NCI-H2171 treated with DMSO at 0.1 percent for 48 hours (cell line): ENCODE data around the gene ZNF8.
A peak's percentile ranks its signal among the peaks of the same experiment; 100 is the strongest.
"Not testable (repeated sequence)": the region's sequence is repeated elsewhere in the genome, so short reads cannot be mapped to it uniquely, and the experiment has no call there.

Source experiments
- DNase-seq: peaks from one replicate; lab custom pipeline; 2025; lab: John Stamatoyannopoulos, UW

Gene ZNF8

DNA sequence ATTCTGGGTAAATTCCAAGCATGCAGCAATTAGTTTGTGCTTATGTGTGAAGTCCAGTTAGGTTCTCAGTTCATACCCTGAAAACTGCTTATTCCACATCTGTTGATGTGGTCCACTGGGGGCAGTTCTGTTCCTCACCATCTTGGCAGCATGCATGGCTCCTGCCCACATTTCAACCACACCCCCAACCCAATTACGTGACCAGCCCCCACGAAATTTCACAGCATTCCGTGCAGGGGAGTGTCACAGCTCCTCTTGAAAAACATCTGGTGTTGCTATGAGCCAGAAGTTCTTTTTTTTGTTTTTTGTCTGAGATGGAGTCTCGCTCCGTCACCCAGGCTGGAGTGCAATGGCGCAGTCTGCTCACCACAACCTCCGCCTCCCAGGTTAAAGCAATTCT lies 17.3 kb downstream of the ZNF8 start:
- no peak for DNase-seq

DNA sequence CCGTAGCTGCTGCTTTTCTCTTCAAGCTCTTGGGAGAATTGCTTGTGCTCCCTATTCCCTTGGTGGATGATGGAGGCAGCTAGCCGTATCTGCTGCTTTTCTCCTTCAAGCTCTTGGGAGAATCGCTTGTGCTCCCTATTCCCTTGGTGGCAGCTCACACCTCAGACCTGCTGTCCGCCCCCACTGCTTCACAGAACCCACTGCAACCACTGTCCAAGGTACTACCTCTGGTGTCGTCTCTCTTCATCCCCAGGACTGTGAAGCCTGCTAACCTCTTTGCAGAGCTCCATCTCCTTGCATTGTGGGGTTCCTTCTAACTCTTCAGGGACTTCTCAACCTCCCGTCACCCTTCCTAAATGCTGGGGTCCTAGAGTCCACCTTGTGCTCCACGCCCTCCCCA lies 21.9 kb downstream of the ZNF8 start:
- DNase-seq: no peak

DNA sequence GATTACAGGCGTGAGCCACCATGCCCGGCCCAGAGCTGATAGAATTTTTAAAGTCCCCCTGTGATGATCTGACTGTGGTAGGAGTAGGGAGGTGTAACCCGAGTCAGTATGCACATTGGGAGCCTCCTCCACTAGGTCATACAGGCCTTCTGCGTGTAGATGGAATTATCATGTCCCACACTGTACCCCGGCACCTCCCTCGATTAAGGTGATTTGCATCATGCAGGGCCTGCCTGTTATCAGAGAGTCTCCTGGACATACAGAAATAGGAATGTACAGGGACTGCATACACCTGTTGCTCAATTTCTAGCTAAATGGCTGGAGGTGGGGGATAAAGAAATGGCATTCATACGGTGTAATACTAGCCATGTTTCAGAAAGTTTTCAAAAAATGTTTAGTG lies 25.5 kb downstream of the ZNF8 start:
- no peak for DNase-seq

DNA sequence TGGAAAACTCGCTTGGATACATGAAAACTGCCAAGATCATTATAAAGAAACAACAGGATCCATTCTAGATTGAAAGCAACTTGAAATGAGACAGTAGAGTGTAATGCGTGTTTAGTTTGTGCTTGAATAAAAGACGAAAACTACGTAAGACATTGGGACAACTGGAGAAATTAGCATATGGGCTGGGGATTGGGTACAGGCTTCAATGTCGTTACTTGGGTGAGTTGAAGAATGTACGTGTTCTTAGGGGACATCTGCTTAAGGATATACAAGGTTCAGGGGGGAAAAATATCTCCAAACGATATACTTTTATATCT lies 26.0 kb downstream of the ZNF8 start:
- no peak for DNase-seq

DNA sequence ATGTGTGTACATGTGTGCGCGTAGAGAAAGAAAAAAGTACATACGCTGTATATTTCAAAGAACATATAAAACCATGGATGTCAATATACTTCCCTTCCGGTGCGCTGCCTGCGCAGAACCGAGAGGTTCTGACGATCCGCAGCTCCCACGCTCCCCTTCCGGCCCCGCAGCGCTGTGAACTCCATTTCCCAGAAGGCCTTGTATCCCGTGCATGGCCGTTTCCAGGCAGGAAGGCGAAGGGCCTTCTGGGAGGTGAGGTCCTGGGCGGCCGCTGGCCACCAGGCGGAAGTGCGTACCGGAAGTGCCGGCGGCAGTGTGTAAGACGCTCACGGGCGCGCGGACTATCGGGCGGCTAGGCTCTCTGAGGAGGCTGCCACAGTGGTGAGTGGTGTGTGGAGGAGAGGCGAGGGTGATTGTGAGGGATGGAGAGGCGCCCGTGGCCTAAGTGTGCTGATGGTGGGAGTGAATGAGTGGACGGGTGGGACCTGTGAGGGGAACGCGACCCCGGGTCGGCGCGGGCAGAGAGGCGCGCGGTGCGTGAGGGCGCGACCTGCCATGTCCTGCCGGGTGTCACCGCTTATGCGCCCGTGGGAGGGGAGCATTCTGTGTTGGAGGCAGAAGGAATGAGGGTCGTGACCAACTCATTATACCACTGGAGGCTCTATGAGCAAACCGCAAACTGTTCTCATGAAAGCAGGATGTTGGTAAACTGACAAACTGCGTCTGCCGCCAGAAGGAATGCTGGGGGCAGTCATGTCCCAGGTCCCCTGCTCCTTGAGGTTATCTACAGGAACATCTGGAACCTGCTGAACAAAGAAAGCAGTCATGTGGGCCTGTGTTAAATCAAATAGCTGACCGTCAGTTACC lies 26.5 kb downstream of the ZNF8 start, which contains the start of gene ERVK3-1:
Gene ERVK3-1, plus strand, starts transcription at position 313 of the 867 bp plus-strand sequence. CDS start 6,792 bp downstream, outside the sequence.
- DNase-seq: peak; percentile 98

DNA sequence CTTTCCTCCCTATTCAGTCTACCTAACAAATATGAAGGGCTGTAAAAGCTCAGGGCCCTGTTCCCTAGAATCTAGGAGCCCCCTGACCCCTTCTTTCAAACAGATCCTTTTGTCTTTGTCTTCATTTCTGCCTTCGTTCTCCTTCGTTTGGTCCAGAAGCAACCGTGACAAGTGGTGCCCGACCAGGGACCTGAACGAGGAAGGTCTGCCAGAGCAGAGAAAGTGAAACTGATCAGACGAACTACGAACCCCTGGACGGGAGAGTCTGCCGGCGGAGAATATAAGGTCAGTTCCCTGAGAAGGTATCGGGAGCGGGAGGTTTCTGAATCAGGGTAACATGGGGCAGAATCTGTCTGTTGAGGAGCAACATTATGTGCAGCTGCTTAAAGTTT lies 27.2 kb downstream of the ZNF8 start:
- DNase-seq: no peak

DNA sequence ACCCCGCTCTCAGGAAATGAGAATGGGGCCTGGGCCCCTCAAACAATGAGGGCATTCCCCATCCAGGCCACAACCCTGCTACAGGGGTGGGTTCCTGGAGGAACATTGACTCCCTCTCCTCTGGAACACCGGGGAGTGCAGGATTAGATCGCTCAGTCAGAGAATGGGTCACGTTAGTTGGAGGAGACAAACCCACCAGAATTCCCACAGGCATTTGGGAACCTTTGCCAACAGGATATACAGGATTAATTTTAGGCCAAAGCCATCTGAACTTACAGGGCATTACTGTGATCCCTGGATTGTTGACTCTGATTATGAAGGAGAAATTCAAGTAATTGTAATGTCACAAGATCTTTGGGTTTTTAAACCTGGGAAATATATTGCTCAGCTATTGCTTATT lies 29.0 kb downstream of the ZNF8 start:
- no peak for DNase-seq

DNA sequence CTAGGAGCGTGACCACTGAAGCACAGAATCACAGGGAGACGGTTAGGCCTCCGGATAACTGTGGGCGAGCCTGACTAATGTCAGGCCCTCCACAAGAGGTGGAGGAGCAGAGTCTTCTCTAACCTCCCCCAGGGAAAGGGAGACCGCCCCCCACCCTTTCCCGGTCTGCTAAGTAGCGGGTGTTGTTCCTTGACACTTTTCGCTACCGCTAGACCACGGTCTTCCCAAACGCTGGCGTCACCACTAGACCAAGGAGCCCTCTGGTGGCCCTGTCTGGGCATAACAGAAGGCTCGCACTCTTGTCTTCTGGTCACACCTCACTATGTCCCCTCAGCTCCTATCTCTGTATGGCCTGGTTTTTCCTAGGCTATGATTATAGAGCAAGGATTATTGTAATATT lies 31.9 kb downstream of the ZNF8 start:
- not testable (repeated sequence) for DNase-seq

DNA sequence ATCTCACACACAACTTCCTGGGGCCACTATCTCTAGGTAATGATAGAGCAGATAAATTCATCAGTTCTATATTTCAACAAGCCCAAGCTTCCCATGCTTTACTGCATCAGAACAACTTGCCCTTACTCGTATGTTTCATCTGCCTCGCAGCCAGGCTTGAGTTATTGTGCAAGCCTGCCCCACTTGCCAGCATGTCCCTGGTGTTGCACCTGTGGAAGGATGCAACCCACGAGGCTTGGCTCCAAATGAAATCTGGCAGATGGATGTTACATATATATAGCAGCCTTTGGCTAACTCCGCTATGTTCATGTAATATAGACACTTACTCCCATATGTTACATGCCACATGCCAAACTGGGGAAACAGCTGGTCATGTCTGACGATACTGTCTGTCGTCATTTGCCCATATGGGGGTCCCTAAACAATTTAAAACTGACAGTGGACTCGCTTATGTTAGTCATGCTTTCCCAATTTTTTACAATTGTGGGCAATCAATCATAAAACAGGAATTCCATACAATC lies 32.6 kb downstream of the ZNF8 start:
- peak; percentile 7 for DNase-seq

DNA sequence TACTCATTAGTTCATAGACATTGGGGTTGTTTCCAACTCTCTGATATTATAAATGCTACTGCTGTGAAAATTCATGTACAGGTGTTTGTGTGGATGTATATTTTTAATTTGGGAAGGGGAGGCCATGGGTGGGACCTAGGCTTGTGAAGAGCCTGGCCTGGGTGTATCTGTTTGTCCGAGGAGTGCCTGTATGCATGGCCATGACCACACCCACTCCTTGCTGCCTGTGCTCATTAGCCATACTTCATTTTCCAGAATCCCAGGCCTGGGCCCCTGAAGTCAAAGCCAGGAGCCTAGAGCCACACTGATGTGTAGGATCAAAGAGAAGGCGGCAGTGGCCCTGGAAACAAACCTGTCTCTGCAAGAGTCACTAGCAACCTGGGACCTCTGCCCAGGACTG lies 36.8 kb downstream of the ZNF8 start:
- DNase-seq: no peak

DNA sequence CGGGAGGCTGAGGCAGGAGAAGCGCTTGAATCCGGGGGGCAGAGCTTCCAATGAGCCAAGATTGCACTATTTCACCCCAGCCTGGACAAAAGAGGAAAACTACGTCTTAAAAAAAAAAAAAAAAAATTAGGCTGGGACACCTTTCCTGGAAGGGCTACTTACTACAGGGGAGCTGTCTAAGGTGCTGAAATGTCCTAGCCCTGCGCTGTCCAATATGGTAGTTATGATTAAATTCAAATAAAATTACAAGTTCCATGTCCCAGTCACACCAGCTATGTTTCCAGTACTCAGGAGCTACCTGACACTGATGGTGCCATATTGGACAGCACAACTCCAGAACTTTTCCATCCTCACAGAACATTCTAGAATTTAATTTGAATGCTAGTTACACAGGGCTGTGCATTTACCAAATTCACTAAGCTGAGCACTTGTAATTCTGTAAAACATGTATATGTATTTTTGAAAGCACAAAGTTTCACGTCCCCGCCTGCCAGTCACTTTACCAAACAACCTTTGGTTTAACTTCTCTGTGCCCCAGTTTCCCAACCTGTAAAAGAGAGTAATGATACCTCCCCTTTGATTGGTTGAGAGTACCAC lies 38.8 kb downstream of the ZNF8 start:
- DNase-seq: no peak

DNA sequence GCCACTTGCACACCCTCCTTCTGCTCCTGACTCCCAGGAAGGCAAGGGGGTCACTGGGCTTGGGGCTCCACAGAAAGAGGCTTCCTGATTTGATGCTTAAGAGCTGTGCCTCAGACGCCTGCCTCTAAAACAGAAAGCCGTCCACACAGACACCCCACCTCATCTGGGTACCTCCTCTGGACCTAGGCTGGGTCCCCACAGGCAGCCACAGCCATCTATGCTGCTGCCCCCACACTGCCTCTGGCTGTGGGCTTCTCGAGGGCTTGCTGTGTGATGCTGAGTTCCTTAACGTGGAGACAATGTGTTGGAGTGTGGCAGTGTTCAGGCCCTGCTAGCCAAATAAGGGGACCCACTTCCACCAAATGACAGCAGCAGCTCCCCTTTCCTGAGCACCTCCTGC lies 39.5 kb downstream of the ZNF8 start:
- DNase-seq: no peak

DNA sequence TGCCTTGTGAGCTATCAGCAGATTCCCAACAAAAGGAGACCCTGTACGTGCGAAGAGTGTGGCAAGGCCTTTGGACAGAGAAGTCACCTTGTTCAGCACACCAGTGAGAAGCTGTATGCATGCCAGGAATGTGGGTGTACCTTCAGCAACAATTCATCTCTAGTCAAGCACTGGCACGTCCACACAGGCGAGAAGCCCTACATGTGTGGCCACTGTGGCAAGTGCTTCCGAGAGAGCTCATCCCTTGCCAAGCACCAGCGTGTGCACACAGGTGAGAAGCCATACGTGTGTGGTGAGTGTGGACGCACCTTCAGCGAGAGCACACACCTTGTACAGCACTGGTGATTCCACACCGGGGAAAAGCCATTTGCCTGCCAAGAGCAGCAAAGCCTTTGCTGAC lies 40.5 kb downstream of the ZNF8 start:
- DNase-seq: no peak

DNA sequence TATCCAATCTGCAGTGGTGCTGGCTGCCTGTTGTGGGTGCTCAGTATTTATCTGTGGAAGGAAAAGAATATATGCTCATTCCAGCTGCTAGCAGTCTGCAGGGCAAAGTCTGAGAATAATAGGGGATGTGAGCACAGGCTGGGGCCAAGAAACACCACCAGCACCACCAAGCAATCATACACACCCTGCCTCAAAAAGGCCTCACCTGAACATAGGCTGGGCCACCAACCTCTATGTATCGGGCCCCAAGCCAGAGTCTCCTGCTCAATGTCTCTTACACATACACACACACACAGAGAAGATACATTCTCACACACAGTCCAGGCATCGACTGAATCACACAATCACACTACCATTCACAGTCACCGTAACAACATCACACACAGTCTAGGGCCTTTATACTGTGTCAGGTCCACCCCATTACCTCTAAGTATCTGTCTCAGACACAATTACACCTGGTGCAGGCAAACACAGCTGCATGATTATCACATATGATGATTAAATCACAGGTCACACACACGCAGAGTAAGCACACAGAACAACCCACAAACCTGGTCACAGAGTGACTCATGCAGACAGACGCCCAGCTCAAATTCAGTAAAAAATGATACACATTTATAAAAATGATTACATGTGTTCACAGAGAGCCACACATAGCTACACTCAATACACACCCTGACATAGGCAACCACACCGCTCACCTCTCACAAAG lies 46.7 kb downstream of the ZNF8 start:
- no peak for DNase-seq

DNA sequence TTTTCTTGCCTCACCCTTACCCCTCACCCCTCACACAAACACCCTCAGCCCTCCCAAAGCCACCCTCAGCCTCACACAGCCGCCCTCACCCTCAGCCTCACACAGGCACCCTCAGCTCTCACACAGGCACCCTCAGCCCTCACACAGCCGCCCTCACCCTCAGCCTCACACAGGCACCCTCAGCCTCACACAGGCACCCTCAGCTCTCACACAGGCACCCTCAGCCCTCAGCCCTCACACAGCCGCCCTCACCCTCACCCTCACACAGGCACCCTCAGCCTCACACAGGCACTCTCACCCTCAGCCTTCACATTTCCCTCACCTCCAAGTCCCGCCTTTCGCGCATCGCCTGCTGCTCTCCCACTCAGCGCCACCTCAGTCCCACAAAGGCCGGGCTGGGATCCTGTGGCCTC lies 47.8 kb downstream of the ZNF8 start:
- no peak for DNase-seq

DNA sequence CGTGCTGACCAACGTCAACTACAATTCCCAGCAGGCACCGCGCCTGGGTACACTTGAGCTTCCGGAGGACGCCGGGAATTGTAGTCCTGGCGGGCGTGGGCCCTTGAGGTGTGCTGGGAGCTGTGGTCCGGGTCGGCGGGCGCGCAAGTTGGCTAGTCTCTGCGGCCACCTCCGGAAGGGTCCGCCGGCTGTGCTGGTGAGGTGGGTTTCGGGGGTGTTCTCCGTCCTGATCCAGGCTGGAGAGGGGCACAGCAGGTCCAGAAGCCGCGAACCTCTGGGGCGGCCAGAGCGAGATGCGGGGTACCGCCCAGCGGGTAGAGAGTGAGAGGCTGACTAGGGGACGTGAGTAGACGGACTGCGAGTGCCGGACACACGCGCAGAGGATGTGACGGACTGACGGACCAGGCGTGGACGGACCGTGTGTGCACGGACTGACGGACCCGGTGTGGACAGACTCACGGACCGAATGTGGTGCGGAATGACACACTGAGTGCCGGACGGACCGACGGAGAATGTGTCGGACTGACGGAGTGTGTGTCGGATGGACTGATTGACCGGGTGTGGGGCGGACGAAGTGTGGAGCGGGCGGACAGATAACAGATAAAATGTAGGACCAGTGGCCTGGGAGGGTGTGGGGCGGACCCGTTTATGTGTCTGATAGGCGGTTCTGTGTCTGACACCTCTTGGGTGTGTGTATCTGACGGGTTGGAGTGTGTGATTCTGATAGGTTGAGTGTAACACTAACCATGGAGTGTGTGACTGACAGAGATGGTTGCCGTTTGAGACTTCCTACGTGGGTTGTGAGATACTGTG lies 48.4 kb downstream of the ZNF8 start, which contains the start of gene ZSCAN22:
Gene ZSCAN22, plus strand, starts transcription at position 81 of the 813 bp plus-strand sequence. CDS start 7,809 bp downstream, outside the sequence.
- DNase-seq: peak; percentile 92

DNA sequence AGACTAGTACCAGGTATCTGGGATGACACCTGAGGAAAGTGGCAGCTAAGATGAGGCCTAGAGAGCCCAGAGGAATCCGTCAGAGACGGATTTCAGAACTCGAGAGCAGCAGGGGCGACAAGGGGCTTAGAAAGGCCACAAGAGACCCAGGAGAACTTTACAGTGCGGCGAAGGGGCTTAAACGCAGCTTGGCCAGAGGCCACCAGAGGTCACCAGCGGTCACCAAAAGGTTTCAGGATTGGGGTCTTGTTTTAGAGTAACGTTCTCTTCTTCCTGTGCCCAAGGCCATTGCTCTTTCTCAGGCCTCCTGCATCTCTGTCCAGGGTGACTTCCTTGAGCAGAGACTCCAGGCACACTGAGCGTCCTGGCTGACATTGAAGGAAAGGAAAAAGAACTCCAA lies 50.2 kb downstream of the ZNF8 start:
- peak; percentile 17 for DNase-seq

DNA sequence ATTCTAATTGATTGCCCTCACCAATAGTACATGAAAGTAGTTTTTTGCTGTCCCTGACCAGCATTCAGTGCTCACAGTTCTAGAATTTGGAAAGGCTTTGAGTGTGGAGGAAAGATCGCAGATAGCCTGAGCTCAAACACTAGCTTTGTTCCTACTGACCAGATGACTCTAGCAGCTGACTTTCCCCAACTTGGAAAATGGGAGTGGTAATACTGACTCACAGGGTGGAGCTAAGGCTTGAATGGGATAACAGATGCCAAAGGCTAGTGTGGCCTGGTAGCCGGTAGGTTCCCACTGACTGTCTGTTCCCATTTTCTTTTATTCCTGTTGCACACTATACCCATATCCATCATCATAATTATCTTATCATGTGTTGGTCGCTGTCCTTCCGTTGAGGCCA lies 51.7 kb downstream of the ZNF8 start:
- no peak for DNase-seq

DNA sequence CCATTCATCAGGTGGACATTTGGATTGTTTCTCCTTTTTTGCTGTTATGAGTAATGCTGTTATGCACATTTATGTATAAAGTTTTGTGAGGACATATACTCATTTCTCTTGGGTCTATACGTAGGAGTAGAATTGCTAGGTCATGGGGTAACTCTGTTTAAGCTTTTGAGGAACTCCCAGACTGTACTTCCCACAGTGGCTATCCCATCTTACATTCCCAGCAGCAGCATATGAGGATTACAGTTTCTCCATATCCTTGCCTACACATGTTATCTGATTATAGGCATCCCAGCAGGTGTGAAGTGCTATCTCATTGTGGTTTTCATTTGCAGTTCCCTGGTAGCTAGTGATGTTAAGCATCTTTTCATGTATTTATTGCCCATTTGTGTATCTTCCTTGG lies 53.9 kb downstream of the ZNF8 start:
- no peak for DNase-seq

DNA sequence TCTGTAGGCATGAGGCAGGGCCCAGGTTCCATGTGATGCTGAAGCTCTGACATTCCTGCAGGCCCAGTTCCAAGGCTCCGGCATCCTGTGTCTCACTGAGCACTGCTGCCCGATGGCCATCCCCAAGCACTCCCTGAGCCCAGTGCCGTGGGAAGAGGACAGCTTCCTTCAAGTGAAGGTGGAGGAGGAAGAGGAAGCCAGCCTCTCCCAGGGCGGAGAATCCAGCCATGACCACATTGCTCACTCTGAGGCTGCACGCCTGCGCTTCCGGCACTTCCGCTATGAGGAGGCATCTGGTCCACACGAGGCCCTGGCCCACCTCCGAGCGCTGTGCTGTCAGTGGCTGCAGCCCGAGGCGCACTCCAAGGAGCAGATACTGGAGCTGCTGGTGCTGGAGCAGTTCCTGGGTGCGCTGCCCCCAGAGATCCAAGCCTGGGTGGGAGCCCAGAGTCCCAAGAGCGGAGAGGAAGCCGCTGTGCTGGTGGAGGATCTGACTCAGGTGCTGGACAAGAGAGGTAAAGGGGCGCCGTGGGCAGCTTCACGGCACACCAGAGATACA lies 56.0 kb downstream of the ZNF8 start:
- DNase-seq: no peak

DNA sequence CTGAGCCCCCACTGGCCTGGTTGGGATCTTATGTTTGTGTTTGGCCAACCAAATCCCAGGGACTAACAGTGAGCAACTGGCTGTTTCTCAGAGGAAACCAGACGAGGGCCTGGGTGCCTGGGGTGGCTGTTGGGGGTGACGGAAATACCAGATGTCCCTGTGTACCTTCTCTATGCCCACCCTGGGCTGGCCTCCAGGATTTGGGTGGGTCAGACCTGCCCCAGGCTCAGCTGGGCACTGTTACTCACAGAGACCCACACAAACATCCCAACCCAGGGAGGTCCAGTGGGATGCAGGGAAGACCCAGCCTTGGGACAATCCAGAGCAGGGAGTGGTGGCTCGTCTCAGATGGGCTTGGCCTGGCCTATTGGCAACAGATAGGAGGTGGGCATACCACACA lies 56.9 kb downstream of the ZNF8 start:
- DNase-seq: no peak

DNA sequence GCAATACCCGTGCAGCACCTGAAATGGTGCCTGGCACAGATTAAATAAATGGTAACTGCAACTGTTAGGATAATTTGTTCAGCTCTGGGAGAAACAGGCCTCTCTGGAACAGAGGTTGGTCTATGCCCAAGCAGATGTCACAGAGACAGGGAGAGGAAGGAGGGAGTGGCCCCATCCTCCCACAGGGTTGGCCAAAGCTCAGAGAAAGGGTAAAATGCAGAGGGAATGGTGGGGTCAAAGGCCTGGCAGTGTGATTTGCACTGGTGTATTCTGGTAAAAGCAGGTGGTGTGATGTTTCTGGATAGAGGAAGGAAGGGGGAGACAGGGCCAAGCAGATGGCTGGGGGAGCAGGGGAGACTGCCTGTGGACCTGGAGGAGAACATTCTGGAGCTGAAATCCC lies 57.5 kb downstream of the ZNF8 start:
- no peak for DNase-seq
